Suprapubic skin (tissue), 4 donors: ENCODE measurements around the gene SLC25A42.

ENCODE experiments used
- EP300 ChIP-seq: sonication (generic); formaldehyde crosslinking; IDR thresholded peaks from one replicate; pipeline ENCODE4 v1.6.1; 2017; ENCODE audit warnings: antibody characterized with exemption
- POLR2A ChIP-seq, 2 donors: fragments of 450-650 bp; IDR thresholded peaks; one replicate each; pipeline ENCODE4 v1.6.1; 2017; ENCODE audit warnings: antibody characterized with exemption in 2 of 2, mild to moderate bottlenecking in 2 of 2, moderate library complexity in 2 of 2
- POLR2AphosphoS5 ChIP-seq, 3 donors: sonication (generic); formaldehyde crosslinking; IDR thresholded peaks; one replicate each; pipeline ENCODE4 v1.6.1; 2017; ENCODE audit warnings: antibody characterized with exemption in 3 of 3
- TF ChIP-seq, protein P1 (sequence below), 2 donors: fragments of 200-600 bp in 1 of 2; fragments of 450-650 bp in 1 of 2; sonication (generic) in 1 of 2; IDR thresholded peaks; one replicate each; pipeline ENCODE4 v1.5.1; 2016 to 2019; ENCODE audit warnings: antibody characterized with exemption in 2 of 2, mild to moderate bottlenecking in 1 of 2, moderate library complexity in 1 of 2

DNA sequence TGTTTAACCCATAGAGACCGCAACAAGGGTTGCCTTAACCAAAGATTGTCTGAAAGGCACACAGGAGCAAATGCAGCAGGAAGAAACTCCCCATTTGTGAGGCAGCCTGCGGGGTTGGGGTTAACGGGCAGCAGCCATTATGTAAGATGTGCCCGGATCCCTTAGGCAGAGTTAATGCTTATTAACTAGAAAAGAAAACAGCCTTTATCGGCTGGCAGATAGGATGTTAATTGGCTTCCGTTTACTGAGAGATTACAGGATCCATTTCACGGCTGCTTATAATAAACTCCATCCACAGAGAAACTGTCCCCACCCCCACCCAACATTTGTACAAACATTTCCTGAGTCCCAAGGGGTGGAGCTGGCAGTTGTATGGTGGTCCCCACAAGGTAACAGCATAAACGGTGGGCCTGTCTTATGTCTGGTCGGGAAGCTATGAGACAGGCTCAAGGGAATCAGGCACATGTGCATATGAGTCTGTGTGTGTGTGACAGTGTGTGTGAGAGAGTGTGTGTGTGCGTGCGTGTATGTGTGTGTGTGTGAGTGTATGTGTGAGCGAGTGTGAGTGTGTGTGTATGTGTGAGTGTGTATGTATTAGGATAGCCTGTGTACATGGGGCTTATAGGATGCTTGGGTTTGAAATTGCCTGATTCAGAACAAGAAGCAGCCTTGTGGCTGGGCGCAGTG is 10.5 kb downstream of the SLC25A42 start:
- TF ChIP-seq, protein P1, sequence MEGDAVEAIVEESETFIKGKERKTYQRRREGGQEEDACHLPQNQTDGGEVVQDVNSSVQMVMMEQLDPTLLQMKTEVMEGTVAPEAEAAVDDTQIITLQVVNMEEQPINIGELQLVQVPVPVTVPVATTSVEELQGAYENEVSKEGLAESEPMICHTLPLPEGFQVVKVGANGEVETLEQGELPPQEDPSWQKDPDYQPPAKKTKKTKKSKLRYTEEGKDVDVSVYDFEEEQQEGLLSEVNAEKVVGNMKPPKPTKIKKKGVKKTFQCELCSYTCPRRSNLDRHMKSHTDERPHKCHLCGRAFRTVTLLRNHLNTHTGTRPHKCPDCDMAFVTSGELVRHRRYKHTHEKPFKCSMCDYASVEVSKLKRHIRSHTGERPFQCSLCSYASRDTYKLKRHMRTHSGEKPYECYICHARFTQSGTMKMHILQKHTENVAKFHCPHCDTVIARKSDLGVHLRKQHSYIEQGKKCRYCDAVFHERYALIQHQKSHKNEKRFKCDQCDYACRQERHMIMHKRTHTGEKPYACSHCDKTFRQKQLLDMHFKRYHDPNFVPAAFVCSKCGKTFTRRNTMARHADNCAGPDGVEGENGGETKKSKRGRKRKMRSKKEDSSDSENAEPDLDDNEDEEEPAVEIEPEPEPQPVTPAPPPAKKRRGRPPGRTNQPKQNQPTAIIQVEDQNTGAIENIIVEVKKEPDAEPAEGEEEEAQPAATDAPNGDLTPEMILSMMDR (IDR thresholded peaks at IDR 0.05), result no peak
- TF ChIP-seq POLR2AphosphoS5 (IDR thresholded peaks at IDR 0.05), result no peak
- TF ChIP-seq EP300, result no peak
- no peak for TF ChIP-seq POLR2A (IDR thresholded peaks at IDR 0.05)
